Adrenal gland (tissue), 12 donors: ENCODE results near the gene BTG1. TPM values are rescaled to one million over a fixed set of nuclear protein-coding genes. Genes with fewer than 3 reads are reported as not detected.

Experiments used
- DNase-seq, 7 donors: peaks; one replicate each; pipeline ENCODE4 v3.0.0-alpha.2; 2019 to 2020
- H3K27ac ChIP-seq, 5 donors: fragments of 200-600 bp; sonication (generic) in 4 of 5; 1 replicate in 3 of 5; 2 replicates in 2 of 5; pipeline versions ENCODE4 v1.5.1 to v1.8.0; 2016 to 2020; ENCODE audit warnings: mild to moderate bottlenecking in 1 of 5
- H3K27me3 ChIP-seq: fragments of 200-600 bp; 2 replicates; pipeline ENCODE4 v1.8.0; 2021
- H3K36me3 ChIP-seq, 2 donors: fragments of 200-600 bp; replicated peaks in 1 of 2; 1 replicate in 1 of 2; 2 replicates in 1 of 2; pipeline versions ENCODE4 v1.5.1 to v1.8.0; 2018 to 2022
- H3K4me1 ChIP-seq, 2 donors: fragments of 200-600 bp; replicated peaks in 1 of 2; 1 replicate in 1 of 2; 2 replicates in 1 of 2; pipeline versions ENCODE4 v1.5.1 to v1.8.0; 2018 to 2021
- H3K4me3 ChIP-seq, 4 donors: fragments of 200-600 bp; sonication (generic) in 3 of 4; one replicate each; pipeline ENCODE4 v1.5.1; 2016 to 2018
- H3K9me3 ChIP-seq, 3 donors: fragments of 200-600 bp; sonication (generic) in 1 of 3; replicated peaks in 1 of 3; 1 replicate in 2 of 3; 2 replicates in 1 of 3; pipeline versions ENCODE4 v1.5.1 to v1.8.0; 2016 to 2021
- POLR2A ChIP-seq, 2 donors: fragments of 450-650 bp; IDR thresholded peaks; one replicate each; pipeline ENCODE4 v1.6.1; 2017; ENCODE audit warnings: antibody characterized with exemption in 2 of 2, mild to moderate bottlenecking in 2 of 2, moderate library complexity in 1 of 2
- WGBS, 4 donors: extraction: QIAGEN DNeasy Blood & Tissue Kit in 2 of 4; methylation state at CpG; one replicate each; pipeline versions ENCODE4 v1.1.5 to v1.1.7; 2013 to 2017; 5-methylcytosine and 5-hydroxymethylcytosine counted together
- intact Hi-C, 2 donors: fragments of 100-400 bp; cut with DNase I; formaldehyde crosslinking; loops; one replicate each; pipeline versions ENCODE4 v1.14.1 to v1.15.0; 2022 to 2023
- polyA plus RNA-seq, 3 donors: library from polyadenylated mRNA; stranded (reverse); fragments of 200-250 nt in 2 of 3; fragments of 350-450 nt in 1 of 3; fragmentation: Illumina TruSeq in 1 of 3; extraction: RNeasy Lipid Tissue Mini Kit (QIAGEN cat#74804) in 1 of 3; gene quantifications; one replicate each; pipeline ENCODE4 v1.2.3, GENCODE V29; 2013 to 2014
- total RNA-seq, 9 donors: library from RNA; depleted of rRNA in 4 of 9; stranded (reverse); fragments of >200 nt in 4 of 9; fragments of 120-200 nt in 1 of 9; fragmentation: NEBNext Ultra II Directional in 1 of 9; extraction: Animal tissue kit (Norgen Biotek cat#: 25700) in 1 of 9; gene quantifications; one replicate each; pipeline versions ENCODE4 v1.1.0 to v1.2.4, GENCODE V29; 2013 to 2023
- TF ChIP-seq, protein P1 (sequence below), 6 experiments: fragments of 450-650 bp in 4 of 6; fragments of 200-600 bp in 2 of 6; sonication (generic) in 1 of 6; IDR thresholded peaks; 1 replicate in 5 of 6; 2 replicates in 1 of 6; pipeline versions ENCODE4 v1.5.1 to v1.8.0; 2016 to 2021; ENCODE audit warnings: antibody characterized with exemption in 6 of 6, mild to moderate bottlenecking in 2 of 6, moderate library complexity in 1 of 6
- donor health status: healthy with polysubstance abuse.
- donor health status: Bipolar disorder and iron deficiency.
- donor health status: DM: yes; HTN: yes; CAD: no.
- donor health status: DM: no; HTN: no; CAD: no.
- donor health status: DM: no; HTN: no; CAD: no.
- donor health status: DM: yes; HTN: yes; CAD: no.

The BTG1 gene
- total and polyA plus RNA-seq, 12 donors, result 26.3 to 388 (median 60.8) TPM

DNA sequence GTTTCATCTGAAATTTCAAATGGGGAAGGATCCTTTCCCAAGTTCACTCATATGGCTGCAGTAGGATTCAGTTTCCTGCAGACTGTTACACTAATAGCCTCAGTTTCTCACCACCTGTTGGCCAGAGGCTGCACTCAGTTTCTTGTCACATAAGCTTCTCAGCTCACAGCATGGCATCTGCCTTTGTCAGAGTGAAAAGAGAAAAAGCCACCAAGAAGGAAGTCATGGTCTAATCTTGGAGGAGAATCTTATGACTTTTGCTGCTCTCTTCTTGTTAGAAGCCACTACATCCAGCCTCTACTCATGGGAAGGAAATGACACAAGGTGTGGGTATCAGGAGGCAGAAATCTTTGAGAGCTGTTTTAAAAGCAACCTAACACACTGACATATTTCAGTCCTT lies 39.4 kb upstream of the BTG1 start:
- Histone ChIP-seq H3K27ac (no peak overlapping the region), H3K4me1 (no peaks in the 10 kb centered on the region), H3K4me3 (no peak overlapping the region), H3K27me3 (no peaks in the 10 kb centered on the region), H3K9me3 (no peaks in the 10 kb centered on the region), H3K36me3 (no peaks in the 10 kb centered on the region)
- TF ChIP-seq, protein P1, sequence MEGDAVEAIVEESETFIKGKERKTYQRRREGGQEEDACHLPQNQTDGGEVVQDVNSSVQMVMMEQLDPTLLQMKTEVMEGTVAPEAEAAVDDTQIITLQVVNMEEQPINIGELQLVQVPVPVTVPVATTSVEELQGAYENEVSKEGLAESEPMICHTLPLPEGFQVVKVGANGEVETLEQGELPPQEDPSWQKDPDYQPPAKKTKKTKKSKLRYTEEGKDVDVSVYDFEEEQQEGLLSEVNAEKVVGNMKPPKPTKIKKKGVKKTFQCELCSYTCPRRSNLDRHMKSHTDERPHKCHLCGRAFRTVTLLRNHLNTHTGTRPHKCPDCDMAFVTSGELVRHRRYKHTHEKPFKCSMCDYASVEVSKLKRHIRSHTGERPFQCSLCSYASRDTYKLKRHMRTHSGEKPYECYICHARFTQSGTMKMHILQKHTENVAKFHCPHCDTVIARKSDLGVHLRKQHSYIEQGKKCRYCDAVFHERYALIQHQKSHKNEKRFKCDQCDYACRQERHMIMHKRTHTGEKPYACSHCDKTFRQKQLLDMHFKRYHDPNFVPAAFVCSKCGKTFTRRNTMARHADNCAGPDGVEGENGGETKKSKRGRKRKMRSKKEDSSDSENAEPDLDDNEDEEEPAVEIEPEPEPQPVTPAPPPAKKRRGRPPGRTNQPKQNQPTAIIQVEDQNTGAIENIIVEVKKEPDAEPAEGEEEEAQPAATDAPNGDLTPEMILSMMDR (IDR thresholded peaks at IDR 0.05), result no peak
- no peak for TF ChIP-seq POLR2A (IDR thresholded peaks at IDR 0.05)
- intact Hi-C loops, result no loop called here
- no peak for DNase-seq

DNA sequence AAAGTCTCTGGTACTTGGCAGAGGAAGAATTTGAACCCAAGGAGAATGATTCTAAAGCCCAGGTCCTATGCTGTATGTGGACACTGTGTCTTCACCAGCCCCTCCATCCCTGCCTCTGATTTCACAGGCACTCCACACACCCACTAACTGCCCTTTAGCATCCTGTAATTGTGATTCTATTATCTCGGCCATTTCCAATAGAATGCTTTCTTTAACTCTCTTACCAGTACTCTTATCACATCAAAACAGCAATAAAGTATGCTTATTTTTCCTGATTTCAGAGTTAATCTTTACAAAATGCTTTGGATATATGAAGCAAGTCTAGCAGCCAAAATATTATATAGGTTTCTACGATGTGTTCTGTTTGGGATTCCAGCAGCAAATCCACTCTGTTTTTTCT lies 37.9 kb upstream of the BTG1 start:
- WGBS, 4 donors, result 71 to 81% (median 78%) methylated on average over 2 of the region's 2 CpGs
- Histone ChIP-seq H3K4me3 (no peak overlapping the region), H3K36me3 (no peaks in the 10 kb centered on the region), H3K4me1 (no peaks in the 10 kb centered on the region), H3K27me3 (no peaks in the 10 kb centered on the region), H3K9me3 (no peaks in the 10 kb centered on the region), H3K27ac (no peak overlapping the region)
- intact Hi-C loops, result no loop called here
- no peak for TF ChIP-seq POLR2A (IDR thresholded peaks at IDR 0.05)
- TF ChIP-seq, protein P1 (IDR thresholded peaks at IDR 0.05), result no peak
- no peak for DNase-seq

DNA sequence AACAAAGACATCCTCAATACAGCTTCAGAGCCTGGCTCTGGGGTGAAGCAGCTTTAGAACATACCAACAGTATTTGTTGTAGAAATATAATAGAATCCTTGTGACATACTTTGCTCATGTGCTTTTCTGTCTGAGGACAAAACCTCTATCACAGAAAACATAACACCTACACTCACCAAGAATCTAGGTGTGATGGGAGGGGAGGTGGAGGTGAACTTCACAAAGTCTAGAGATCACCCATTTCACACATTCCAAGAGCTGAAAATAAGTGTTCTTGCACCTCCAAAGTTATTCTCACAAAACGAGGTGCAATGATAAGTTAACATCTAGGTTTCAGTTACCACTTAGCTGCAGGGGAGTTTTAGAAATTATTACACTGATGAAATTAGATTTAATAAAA lies 32.7 kb upstream of the BTG1 start:
- DNase-seq, result no peak
- H3K27ac ChIP-seq, result no peak overlapping the region
- WGBS, 4 donors, result 86 to 95% (median 92%) methylated on average over 1 of the region's 1 CpG
- H3K4me3 ChIP-seq, result no peak overlapping the region
- TF ChIP-seq, protein P1 (IDR thresholded peaks at IDR 0.05), result no peak
- TF ChIP-seq POLR2A (IDR thresholded peaks at IDR 0.05), result no peak
- H3K4me1 ChIP-seq, result no peaks in the 10 kb centered on the region
- no peaks in the 10 kb centered on the region for H3K9me3 ChIP-seq
- H3K27me3 ChIP-seq, result no peaks in the 10 kb centered on the region
- H3K36me3 ChIP-seq, result no peaks in the 10 kb centered on the region
- intact Hi-C loops, result no loop called here

DNA sequence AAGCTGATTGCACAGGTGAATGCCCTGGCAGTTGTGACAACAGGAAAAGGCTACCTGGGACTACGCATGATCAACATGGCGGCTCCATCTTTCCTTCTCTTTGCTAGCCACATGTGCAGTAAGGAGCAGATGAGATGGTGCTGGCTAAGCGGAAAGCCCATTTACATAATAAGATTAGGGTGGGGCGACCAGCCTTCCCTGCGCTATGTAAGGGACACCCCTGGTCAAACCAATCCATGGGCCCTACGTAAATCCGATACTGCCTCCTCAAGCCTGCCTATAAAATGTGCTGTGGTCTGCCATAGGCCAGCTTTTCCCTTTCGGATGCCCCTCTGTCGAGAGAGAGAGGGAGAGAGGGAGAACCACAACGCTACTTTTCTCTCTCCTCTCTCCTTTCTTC lies 31.0 kb upstream of the BTG1 start:
- intact Hi-C loops, result no loop called here
- Histone ChIP-seq H3K4me1 (no peaks in the 10 kb centered on the region), H3K27ac (no peak overlapping the region), H3K27me3 (no peaks in the 10 kb centered on the region), H3K9me3 (no peaks in the 10 kb centered on the region), H3K36me3 (no peaks in the 10 kb centered on the region), H3K4me3 (no peak overlapping the region)
- no peak for DNase-seq
- WGBS, 4 donors, result 91 to 99% (median 96%) methylated on average over 10 of the region's 10 CpGs
- TF ChIP-seq POLR2A (IDR thresholded peaks at IDR 0.05), result no peak
- TF ChIP-seq, protein P1 (IDR thresholded peaks at IDR 0.05), result no peak
